ENCODE measurements around the gene GPC5. TPM values are rescaled to one million over a fixed set of nuclear protein-coding genes. Genes with fewer than 3 reads are reported as not detected.

Gene GPC5
- total RNA-seq, 1 donor from 2014 or later: 7.3 TPM

GRCh38 chr13:92553470-92554114 lies 1155.2 kb downstream of the GPC5 start:
- DNase-seq (ENCODE audit: low spot score in 2 of 2): no peak
- no peak for FAIRE-seq

GRCh38 chr13:92560883-92561282 lies 1162.5 kb downstream of the GPC5 start:
- no peak for DNase-seq (ENCODE audit: low spot score in 2 of 2)
- FAIRE-seq: no peak

- FAIRE-seq (no peak), DNase-seq (ENCODE audit: low spot score in 2 of 2) (no peak)
Observed at GRCh38 chr13:92564942-92565341, 1166.5 kb downstream of the GPC5 start.

GRCh38 chr13:92566767-92567166 lies 1168.3 kb downstream of the GPC5 start:
- FAIRE-seq: no peak
- no peak for DNase-seq (ENCODE audit: low spot score in 2 of 2)

DNA sequence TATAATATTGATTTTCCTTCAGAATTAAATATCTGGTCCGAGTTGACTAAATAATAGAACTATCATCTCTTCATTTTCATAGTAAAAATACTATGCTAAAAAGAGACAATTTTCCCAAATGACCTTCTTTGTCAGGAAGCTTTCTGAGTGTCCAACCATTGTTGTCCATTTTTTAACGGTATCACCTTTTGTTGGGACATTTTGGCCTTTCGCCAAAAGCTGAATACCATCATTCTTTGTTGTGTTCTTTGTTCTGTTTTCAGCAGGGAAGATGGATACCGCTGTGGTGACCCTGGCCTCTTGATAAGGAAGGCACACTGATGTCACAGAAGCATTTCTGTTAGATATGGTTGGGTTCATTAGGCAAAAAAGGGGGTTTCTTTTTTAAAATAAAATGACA lies 1173.8 kb downstream of the GPC5 start:
- no peak for DNase-seq (ENCODE audit: low spot score in 2 of 2)
- FAIRE-seq: no peak

GRCh38 chr13:92573467-92574057 lies 1175.1 kb downstream of the GPC5 start:
- no peak for FAIRE-seq

GRCh38 chr13:92574499-92574898 lies 1176.1 kb downstream of the GPC5 start:
- no peak for FAIRE-seq

More at GRCh38 chr13:92573467-92574057, 1175.1 kb downstream of the GPC5 start:
- DNase-seq (ENCODE audit: low spot score in 2 of 2): no peak

GRCh38 chr13:92575777-92576176 lies 1177.4 kb downstream of the GPC5 start:
- DNase-seq (ENCODE audit: low spot score in 2 of 2) (no peak), FAIRE-seq (no peak)

More at GRCh38 chr13:92574499-92574898, 1176.1 kb downstream of the GPC5 start:
- no peak for DNase-seq (ENCODE audit: low spot score in 2 of 2)

DNA sequence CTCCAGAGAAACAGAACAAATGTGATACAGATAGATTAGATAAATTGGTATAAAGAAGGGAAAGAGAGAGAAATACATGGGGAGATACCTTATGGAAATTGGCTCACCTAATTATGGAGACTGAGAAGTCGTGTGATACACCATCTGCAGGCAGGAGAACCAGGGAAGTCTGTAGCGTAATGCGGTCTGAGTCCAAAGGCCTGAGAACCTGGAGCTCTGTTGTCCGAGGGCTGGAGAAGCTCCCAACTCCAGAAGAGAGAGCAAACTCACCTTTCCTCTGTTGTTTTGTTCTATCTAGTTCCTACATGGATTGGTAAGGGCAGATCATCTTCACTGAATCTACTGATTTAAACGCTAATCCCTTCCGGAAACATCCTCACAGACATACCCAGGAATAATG lies 1179.9 kb downstream of the GPC5 start:
- DNase-seq (ENCODE audit: low spot score in 2 of 2) (no peak), FAIRE-seq (no peak)

- no peak for DNase-seq (ENCODE audit: low spot score in 2 of 2)
- FAIRE-seq: no peak
Observed at GRCh38 chr13:92589955-92590354, 1191.5 kb downstream of the GPC5 start.

- no peak for FAIRE-seq
Observed at GRCh38 chr13:92590503-92590908, 1192.1 kb downstream of the GPC5 start.

GRCh38 chr13:92591117-92591516 lies 1192.7 kb downstream of the GPC5 start:
- DNase-seq (ENCODE audit: low spot score in 2 of 2) (no peak), FAIRE-seq (no peak)

More at GRCh38 chr13:92590503-92590908, 1192.1 kb downstream of the GPC5 start:
- no peak for DNase-seq (ENCODE audit: low spot score in 2 of 2)

GRCh38 chr13:92592757-92593156 lies 1194.3 kb downstream of the GPC5 start:
- FAIRE-seq (no peak), DNase-seq (ENCODE audit: low spot score in 2 of 2) (no peak)

DNA sequence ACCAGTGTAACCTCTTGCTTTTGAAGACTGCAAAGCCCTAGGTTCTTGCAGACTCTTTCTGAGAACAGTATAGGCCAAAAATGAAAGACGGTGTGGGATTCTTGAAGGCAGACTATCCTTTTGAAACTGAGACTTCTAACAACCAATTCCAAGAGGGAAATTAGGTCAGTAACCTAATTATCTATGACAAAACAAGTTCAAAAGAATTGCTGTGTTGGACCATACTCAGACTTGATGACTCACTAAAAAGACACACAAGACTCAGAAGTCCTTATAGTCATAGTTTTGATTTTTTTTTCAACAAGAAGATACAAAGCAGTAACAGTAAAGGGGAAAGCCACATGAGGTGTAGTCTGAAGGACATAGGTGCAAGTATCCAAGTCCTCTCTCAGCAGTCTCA lies 1204.1 kb downstream of the GPC5 start:
- FAIRE-seq (no peak), DNase-seq (ENCODE audit: low spot score in 2 of 2) (no peak)

GRCh38 chr13:92609376-92609775 lies 1211.0 kb downstream of the GPC5 start:
- DNase-seq (ENCODE audit: low spot score in 2 of 2): no peak
- no peak for FAIRE-seq

- no peak for FAIRE-seq
- DNase-seq (ENCODE audit: low spot score in 2 of 2): no peak
Observed at GRCh38 chr13:92612892-92613291, 1214.5 kb downstream of the GPC5 start.

DNA sequence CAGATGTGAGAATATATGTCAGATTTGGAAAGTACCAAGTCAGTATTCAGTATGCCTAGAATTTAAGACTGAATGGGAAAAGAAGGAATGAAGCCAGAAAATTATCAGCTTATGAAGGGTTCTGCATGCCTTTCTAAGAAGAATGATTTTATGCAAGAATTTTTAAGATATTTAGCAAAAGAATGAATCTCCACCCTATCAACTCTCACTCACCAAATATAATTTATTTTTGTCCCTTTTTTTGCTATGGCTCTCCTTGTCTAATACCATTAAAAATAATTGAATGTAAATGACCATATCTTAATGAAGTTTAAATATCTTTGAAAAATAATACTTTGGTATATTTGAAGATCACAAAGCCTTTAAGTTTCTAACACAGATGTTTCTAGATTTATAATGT lies 1215.5 kb downstream of the GPC5 start:
- no peak for DNase-seq (ENCODE audit: low spot score in 2 of 2)
- no peak for FAIRE-seq

GRCh38 chr13:92621985-92622384 lies 1223.6 kb downstream of the GPC5 start:
- FAIRE-seq (no peak), DNase-seq (ENCODE audit: low spot score in 2 of 2) (no peak)

GRCh38 chr13:92622905-92623304 lies 1224.5 kb downstream of the GPC5 start:
- FAIRE-seq (no peak), DNase-seq (ENCODE audit: low spot score in 2 of 2) (no peak)

DNA sequence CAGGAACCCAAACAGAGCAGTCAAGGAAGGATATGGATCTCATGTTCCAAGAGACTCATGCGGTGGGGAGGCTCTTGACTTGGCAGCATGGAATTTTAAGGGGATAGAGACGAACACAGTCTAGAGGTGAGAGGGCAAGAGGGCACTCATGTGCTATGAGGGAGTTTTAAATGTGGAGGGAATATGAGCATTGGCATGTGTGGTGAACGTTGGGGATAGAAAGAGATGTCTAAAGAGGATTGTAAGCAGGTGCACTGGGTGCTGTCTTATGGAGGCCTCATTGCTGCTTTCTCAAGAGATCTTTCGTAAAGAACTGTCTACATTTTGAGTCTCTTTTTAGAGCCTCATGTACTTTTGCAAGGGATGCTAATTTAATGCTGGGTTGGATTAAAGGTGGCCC lies 1227.9 kb downstream of the GPC5 start:
- DNase-seq (ENCODE audit: low spot score in 2 of 2) (no peak), FAIRE-seq (no peak)

DNA sequence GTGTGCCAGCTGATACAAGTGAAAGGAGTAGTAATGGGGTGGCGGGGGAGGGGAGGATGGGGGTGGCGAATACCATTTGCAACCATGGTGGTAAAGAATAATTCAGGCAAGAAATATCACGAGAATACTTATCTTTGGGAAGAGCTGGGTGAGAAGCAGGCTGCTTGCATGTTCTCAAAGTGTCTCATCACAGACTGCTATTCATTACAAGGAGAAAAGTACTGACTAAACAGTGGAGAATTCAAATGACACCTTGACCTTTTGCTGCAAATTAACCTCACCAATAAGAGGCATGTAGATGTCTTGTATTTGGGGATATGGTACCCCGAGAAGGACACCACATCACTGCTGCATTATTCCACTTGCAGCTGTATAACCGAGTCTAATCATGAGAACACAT lies 1242.5 kb downstream of the GPC5 start:
- DNase-seq (ENCODE audit: low spot score in 2 of 2): no peak
- no peak for FAIRE-seq

DNA sequence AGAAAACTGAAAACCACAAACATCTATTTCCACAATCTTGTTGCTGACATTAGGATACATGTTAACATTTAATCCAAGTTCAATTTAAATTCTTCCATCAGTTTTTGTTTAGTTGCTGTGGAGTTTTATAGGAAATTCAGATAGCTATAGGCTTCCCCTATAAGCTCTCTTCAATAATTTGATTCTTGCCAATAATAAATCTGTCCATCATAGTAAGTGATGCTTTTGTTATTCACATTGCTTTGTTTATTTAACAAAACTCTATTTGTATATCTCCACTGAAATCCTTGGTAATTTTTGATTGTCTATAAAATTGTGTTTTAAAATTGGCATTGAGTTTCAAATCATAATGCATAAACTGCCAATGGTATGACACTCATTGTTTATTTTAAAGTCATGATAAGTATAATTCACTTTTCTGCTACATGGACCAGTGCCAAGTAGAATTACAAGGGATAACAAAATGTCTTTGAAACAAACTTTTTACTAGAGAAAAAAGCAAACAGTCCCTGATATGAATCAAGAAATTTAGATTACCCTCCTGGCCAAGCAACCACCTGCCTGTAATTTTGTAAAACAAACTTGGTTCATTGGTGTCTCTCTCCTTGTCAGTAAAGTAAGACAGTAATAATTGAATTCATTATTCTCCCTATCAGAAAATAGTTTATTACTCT lies 1250.9 kb downstream of the GPC5 start:
- FAIRE-seq (no peak), DNase-seq (ENCODE audit: low spot score in 2 of 2) (no peak)

Measured in frontal cortex (tissue), 4 donors.